Neural cell (in vitro differentiated cells): ENCODE data around the gene CCDC122. TPM values are rescaled to one million over a fixed set of nuclear protein-coding genes. Genes with fewer than 3 reads are reported as not detected.

Experiments
- H2AFZ ChIP-seq: fragments of 200-600, 300-800 bp; sonication (generic), shearing (Covaris generic); 2 replicates; pipeline ENCODE4 v1.6.0; 2014; ENCODE audit warnings: low read depth, mild to moderate bottlenecking, antibody characterized with exemption, low read length, moderate library complexity
- H3F3A ChIP-seq: fragments of 200-600 bp; shearing (Covaris generic); 2 replicates; pipeline ENCODE4 v1.6.1; 2016; ENCODE audit warnings: mild to moderate bottlenecking, moderate library complexity, mixed read lengths, antibody characterized with exemption, low read length; ENCODE audit not compliant: insufficient read depth, poor library complexity, severe bottlenecking
- H3K27ac ChIP-seq: fragments of 200-600, 300-800 bp; sonication (generic), shearing (Covaris generic); 2 replicates; pipeline ENCODE4 v1.5.1; 2014; ENCODE audit warnings: mild to moderate bottlenecking, low read length, moderate library complexity
- H3K27me3 ChIP-seq: fragments of 300-800, 200-600 bp; sonication (generic), shearing (Covaris generic); 2 replicates; pipeline ENCODE4 v1.6.0; 2014; ENCODE audit warnings: mild to moderate bottlenecking, low read depth, low read length, moderate library complexity; ENCODE audit not compliant: insufficient read depth
- H3K36me3 ChIP-seq: fragments of 300-800, 200-600 bp; sonication (generic), shearing (Covaris generic); 2 replicates; pipeline ENCODE4 v1.5.1; 2014; ENCODE audit warnings: mild to moderate bottlenecking, antibody characterized with exemption, low read length, moderate library complexity; ENCODE audit not compliant: insufficient read depth
- H3K4me2 ChIP-seq: fragments of 300-800, 200-600 bp; sonication (generic), shearing (Covaris generic); 2 replicates; pipeline ENCODE4 v1.6.0; 2014; ENCODE audit warnings: mild to moderate bottlenecking, low read length
- H3K4me3 ChIP-seq: fragments of 300-800, 200-600 bp; sonication (generic), shearing (Covaris generic); 2 replicates; pipeline ENCODE4 v1.5.1; 2014; ENCODE audit warnings: mild to moderate bottlenecking, low read length, moderate library complexity
- H3K79me2 ChIP-seq: fragments of 200-600 bp; shearing (Covaris generic); replicated peaks from 2 replicates; pipeline ENCODE4 v1.6.0; 2014; ENCODE audit warnings: mild to moderate bottlenecking, low read length, moderate library complexity; ENCODE audit not compliant: insufficient read depth
- H3K9ac ChIP-seq: fragments of 300-800, 200-600 bp; sonication (generic), shearing (Covaris generic); 2 replicates; pipeline ENCODE4 v1.6.1; 2016; ENCODE audit warnings: mild to moderate bottlenecking, low read length, mixed read lengths
- H3K9me2 ChIP-seq: fragments of 200-600 bp; shearing (Covaris generic); 2 replicates; pipeline ENCODE4 v1.6.1; 2016; ENCODE audit warnings: mild to moderate bottlenecking, low read length, mixed read lengths; ENCODE audit not compliant: insufficient read depth
- H3K9me3 ChIP-seq: fragments of 200-600, 300-800 bp; sonication (generic), shearing (Covaris generic); 2 replicates; pipeline ENCODE4 v1.6.1; 2016; ENCODE audit warnings: mild to moderate bottlenecking, mixed run types, low read length, moderate library complexity, mixed read lengths
- H4K20me1 ChIP-seq: fragments of 200-600 bp; shearing (Covaris generic); 2 replicates; pipeline ENCODE4 v1.6.1; 2016; ENCODE audit warnings: mild to moderate bottlenecking, mixed run types; ENCODE audit not compliant: insufficient read depth
- EP300 ChIP-seq: fragments of 450-650 bp; conservative IDR thresholded peaks from 2 replicates; pipeline ENCODE4 v1.6.1; 2014; ENCODE audit warnings: antibody characterized with exemption, mild to moderate bottlenecking, moderate library complexity; ENCODE audit not compliant: poor library complexity, severe bottlenecking
- EZH2 ChIP-seq: fragments of 200-600, 300-800 bp; shearing (Covaris generic), sonication (generic); IDR thresholded peaks from 2 replicates; pipeline ENCODE4 v1.6.1; 2014; ENCODE audit warnings: antibody characterized with exemption, low read length, borderline replicate concordance, mild to moderate bottlenecking; ENCODE audit not compliant: insufficient read depth, poor library complexity, severe bottlenecking
- MXI1 ChIP-seq: fragments of 450-650 bp; conservative IDR thresholded peaks from 2 replicates; pipeline ENCODE4 v1.6.1; 2014; ENCODE audit warnings: antibody characterized with exemption, mild to moderate bottlenecking; ENCODE audit not compliant: poor library complexity, severe bottlenecking
- POLR2AphosphoS5 ChIP-seq: IDR thresholded peaks from 2 replicates; pipeline ENCODE4 v1.6.1; 2012
- RAD21 ChIP-seq: fragments of 450-650 bp; conservative IDR thresholded peaks from 2 replicates; pipeline ENCODE4 v1.6.1; 2014; ENCODE audit warnings: antibody characterized with exemption, mild to moderate bottlenecking, moderate library complexity
- REST ChIP-seq: IDR thresholded peaks from 2 replicates; pipeline ENCODE4 v1.6.1; 2012; ENCODE audit warnings: borderline replicate concordance
- SMC3 ChIP-seq: fragments of 450-650 bp; conservative IDR thresholded peaks from 2 replicates; pipeline ENCODE4 v1.6.1; 2014; ENCODE audit warnings: antibody characterized with exemption, mild to moderate bottlenecking, moderate library complexity; ENCODE audit not compliant: poor library complexity
- TAF1 ChIP-seq: IDR thresholded peaks from 2 replicates; pipeline ENCODE4 v1.6.1; 2012; ENCODE audit warnings: low read depth
- polyA plus RNA-seq: library from polyadenylated mRNA; depleted of rRNA; stranded (reverse); fragments of >200 nt; gene quantifications from 2 replicates; pipeline ENCODE4 v1.2.3, GENCODE V29; 2014
- TF ChIP-seq, protein P1 (sequence below): fragments of 450-650 bp; IDR thresholded peaks from 2 replicates; pipeline ENCODE4 v1.5.1; 2014; ENCODE audit warnings: antibody characterized with exemption, mild to moderate bottlenecking, moderate library complexity; ENCODE audit not compliant: poor library complexity, severe bottlenecking

Gene CCDC122
- polyA plus RNA-seq, 1 donor from 2014 or later: 0.79 TPM

- TF ChIP-seq EZH2 (no peak), REST (no peak), TAF1 (no peak), POLR2AphosphoS5 (no peak), RAD21 (no peak), EP300 (no peak), MXI1 (no peak), SMC3 (no peak)
- TF ChIP-seq, protein P1, sequence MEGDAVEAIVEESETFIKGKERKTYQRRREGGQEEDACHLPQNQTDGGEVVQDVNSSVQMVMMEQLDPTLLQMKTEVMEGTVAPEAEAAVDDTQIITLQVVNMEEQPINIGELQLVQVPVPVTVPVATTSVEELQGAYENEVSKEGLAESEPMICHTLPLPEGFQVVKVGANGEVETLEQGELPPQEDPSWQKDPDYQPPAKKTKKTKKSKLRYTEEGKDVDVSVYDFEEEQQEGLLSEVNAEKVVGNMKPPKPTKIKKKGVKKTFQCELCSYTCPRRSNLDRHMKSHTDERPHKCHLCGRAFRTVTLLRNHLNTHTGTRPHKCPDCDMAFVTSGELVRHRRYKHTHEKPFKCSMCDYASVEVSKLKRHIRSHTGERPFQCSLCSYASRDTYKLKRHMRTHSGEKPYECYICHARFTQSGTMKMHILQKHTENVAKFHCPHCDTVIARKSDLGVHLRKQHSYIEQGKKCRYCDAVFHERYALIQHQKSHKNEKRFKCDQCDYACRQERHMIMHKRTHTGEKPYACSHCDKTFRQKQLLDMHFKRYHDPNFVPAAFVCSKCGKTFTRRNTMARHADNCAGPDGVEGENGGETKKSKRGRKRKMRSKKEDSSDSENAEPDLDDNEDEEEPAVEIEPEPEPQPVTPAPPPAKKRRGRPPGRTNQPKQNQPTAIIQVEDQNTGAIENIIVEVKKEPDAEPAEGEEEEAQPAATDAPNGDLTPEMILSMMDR: no peak
These were observed 17.7 kb downstream of the CCDC122 start for GRCh38 chr13:43861863-43862262.

DNA sequence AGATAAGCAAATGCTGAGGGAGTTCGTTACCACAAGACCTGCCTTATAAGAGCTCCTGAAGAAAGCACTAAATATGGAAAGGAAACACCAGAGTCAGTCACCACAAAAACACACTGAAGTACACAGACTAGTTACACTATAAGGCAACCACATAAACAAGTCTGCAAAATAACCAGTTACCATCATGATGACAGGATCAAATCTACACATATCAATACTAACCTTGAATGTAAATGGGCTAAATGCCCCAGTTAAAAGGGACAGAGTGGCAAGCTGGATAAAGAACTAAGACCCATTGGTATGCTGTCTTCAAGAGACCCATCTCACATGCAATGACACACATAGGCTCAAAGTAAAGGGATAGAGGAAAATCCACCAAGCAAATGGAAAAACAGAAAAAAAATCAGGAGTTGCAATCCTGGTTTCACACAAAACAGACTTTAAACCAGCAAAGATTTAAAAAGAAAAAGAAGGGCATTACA is 26.6 kb downstream of the CCDC122 start:
- Histone ChIP-seq H3K9ac (no peak overlapping the region), H3K4me3 (no peak overlapping the region), H3K9me2 (no peaks in the 10 kb centered on the region), H3K4me2 (no peak overlapping the region), H3K27me3 (no peaks in the 10 kb centered on the region), H2AFZ (no peak overlapping the region), H3K27ac (no peak overlapping the region), H3K36me3 (peaks cover 3% of the 10 kb centered on the region), H3F3A (no peaks in the 10 kb centered on the region), H3K9me3 (no peaks in the 10 kb centered on the region), H4K20me1 (no peaks in the 10 kb centered on the region), H3K79me2 (no peaks in the 10 kb centered on the region)
- TF ChIP-seq TAF1 (no peak), REST (no peak), MXI1 (no peak), EZH2 (no peak), EP300 (no peak), RAD21 (no peak), POLR2AphosphoS5 (no peak), SMC3 (no peak)
- TF ChIP-seq, protein P1: no peak

More at GRCh38 chr13:43861863-43862262, 17.7 kb downstream of the CCDC122 start:
- Histone ChIP-seq H3K27ac (no peak overlapping the region), H2AFZ (no peak overlapping the region), H3K27me3 (no peaks in the 10 kb centered on the region), H3K79me2 (no peaks in the 10 kb centered on the region), H4K20me1 (no peaks in the 10 kb centered on the region), H3K4me3 (no peak overlapping the region), H3F3A (no peaks in the 10 kb centered on the region), H3K36me3 (no peaks in the 10 kb centered on the region), H3K4me2 (no peak overlapping the region), H3K9me3 (no peaks in the 10 kb centered on the region), H3K9ac (no peak overlapping the region), H3K9me2 (no peaks in the 10 kb centered on the region)
